ENCODE results near the gene ARAP1.

DNA sequence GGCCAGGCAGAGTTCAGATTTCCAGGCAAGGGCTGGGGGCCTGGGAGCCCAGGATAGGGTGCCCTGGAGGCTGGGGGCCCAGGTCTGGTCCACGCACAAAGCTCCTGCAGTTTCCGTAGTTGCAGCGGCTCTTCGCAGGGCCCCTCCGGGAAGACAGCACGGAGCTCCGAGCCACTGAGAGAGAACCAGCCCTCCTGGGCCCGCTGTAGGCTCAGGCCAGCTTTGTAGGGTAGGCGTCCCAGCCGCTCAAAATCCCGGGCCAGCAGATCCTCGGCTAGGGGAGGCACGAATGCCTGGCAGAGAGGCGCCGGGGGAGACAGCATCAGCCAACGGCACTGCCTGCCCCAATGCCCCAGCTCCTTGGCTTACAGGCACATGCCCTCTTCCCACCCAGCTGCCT, 54.4 kb downstream of the ARAP1 start:
- TF ChIP-seq, protein P1, sequence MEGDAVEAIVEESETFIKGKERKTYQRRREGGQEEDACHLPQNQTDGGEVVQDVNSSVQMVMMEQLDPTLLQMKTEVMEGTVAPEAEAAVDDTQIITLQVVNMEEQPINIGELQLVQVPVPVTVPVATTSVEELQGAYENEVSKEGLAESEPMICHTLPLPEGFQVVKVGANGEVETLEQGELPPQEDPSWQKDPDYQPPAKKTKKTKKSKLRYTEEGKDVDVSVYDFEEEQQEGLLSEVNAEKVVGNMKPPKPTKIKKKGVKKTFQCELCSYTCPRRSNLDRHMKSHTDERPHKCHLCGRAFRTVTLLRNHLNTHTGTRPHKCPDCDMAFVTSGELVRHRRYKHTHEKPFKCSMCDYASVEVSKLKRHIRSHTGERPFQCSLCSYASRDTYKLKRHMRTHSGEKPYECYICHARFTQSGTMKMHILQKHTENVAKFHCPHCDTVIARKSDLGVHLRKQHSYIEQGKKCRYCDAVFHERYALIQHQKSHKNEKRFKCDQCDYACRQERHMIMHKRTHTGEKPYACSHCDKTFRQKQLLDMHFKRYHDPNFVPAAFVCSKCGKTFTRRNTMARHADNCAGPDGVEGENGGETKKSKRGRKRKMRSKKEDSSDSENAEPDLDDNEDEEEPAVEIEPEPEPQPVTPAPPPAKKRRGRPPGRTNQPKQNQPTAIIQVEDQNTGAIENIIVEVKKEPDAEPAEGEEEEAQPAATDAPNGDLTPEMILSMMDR (IDR thresholded peaks at IDR 0.05): no peak
- TF ChIP-seq POLR2A (IDR thresholded peaks at IDR 0.05): no peak
